ENCODE measurements around the gene EIF3B. TPM values are rescaled to one million over a fixed set of nuclear protein-coding genes. Genes with fewer than 3 reads are reported as not detected.
A peak's percentile ranks its signal among the peaks of the same experiment; 100 is the strongest.

EIF3B gene
- polyA plus RNA-seq, 1 experiment = 92.7 TPM

DNA sequence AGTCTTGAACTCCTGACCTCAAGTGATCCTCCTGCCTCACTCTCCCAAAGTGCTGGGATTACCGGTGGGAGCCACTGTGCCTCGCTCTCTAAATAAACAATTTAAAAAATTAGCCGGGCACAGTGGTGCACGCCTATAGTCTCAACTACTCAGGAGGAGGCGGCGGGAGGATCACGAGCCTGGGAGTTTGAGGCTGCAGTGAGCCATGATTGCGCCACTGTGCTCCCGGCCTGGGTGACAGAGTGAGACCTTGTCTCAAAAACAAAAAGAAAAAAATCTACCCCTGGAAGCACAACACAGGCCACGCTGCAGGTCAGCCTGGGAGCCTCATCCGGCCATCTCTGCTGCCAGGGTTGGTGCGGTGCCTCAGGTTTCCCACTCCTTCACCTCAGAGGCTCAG lies 3.8 kb upstream of the EIF3B start:
- POLR2A ChIA-PET = no interaction called here

DNA sequence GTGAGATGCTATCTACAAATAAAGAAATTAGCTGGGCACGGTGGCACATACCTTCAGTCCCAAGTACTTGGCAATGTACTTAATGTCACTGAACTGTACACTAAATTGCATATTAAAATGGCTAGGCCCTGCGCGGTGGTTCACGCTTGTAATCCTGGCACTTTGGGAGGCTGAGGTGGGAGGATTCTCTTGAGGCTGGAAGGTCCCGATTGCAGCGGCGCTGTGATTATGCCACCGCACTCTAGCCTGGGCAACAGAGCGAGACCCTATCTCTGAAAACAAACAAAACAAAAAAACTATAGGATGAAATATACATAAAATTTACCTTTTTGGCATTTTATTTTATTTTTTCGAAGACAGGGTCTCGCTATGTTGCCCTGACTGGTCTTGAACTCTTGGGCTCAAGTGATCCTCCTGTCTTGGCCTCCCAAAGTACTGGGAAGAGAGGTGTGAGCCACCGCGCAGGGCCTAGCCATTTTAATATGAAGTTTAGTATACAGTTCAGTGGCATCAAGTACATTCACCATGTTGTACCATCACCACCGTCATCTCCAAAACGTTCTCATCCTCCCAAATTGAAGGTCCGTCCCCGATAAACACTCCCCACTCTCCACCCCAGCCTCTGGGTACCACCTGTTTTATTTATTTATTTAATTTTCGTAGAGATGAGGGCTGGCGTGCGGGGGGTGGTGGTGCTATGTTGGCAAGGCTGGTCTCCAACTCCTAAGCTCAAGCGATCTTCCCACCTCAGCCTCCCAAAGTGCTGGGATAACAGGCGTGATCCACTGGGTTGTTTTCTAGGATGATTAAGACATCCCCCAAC lies 1.3 kb upstream of the EIF3B start:
- no peak for DNase-seq (ENCODE audit: low read depth)
- Histone ChIP-seq H3K4me3 (ENCODE audit: low read depth, low read length) (peak overlapping the region; percentile 100), H3K36me3 (ENCODE audit: control insufficient read depth, insufficient read depth, low read length) (no peaks in the 10 kb centered on the region; the same call in 1 of the 2 replicates), H3K27me3 (ENCODE audit: control insufficient read depth, insufficient read depth, low read length) (no peaks in the 10 kb centered on the region)
- ChIA-PET POLR2A (interaction anchor here (0.6 to 0.7 kb wide), 2 partner anchors 34 to 90 kb away, joined by 3 to 6 read pairs; no protein-coding TSS in a partner anchor), CTCF (interaction anchor here (0.6 kb wide), 1 partner anchor 14 kb away, joined by 3 read pairs; no protein-coding TSS in a partner anchor)
- TF ChIP-seq, protein P1, sequence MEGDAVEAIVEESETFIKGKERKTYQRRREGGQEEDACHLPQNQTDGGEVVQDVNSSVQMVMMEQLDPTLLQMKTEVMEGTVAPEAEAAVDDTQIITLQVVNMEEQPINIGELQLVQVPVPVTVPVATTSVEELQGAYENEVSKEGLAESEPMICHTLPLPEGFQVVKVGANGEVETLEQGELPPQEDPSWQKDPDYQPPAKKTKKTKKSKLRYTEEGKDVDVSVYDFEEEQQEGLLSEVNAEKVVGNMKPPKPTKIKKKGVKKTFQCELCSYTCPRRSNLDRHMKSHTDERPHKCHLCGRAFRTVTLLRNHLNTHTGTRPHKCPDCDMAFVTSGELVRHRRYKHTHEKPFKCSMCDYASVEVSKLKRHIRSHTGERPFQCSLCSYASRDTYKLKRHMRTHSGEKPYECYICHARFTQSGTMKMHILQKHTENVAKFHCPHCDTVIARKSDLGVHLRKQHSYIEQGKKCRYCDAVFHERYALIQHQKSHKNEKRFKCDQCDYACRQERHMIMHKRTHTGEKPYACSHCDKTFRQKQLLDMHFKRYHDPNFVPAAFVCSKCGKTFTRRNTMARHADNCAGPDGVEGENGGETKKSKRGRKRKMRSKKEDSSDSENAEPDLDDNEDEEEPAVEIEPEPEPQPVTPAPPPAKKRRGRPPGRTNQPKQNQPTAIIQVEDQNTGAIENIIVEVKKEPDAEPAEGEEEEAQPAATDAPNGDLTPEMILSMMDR (IDR thresholded peaks at IDR 0.05; ENCODE audit: insufficient read depth, low read depth, low read length) = no peak

More for the DNA sequence above, 3.8 kb upstream of the EIF3B start:
- DNase-seq (ENCODE audit: low read depth) = no peak
- H3K4me3 ChIP-seq (ENCODE audit: low read depth, low read length) = no peak overlapping the region
- H3K36me3 ChIP-seq (ENCODE audit: control insufficient read depth, insufficient read depth, low read length) = no peaks in the 10 kb centered on the region
- H3K27me3 ChIP-seq (ENCODE audit: control insufficient read depth, insufficient read depth, low read length) = no peaks in the 10 kb centered on the region
- CTCF ChIA-PET = interaction anchor here (0.7 to 1.4 kb wide), 2 partner anchors 17 to 118 kb away, joined by 3 read pairs; partner anchors contain the start of gene MAD1L1
- TF ChIP-seq, protein P1 (IDR thresholded peaks at IDR 0.05; ENCODE audit: insufficient read depth, low read depth, low read length) = no peak

DNA sequence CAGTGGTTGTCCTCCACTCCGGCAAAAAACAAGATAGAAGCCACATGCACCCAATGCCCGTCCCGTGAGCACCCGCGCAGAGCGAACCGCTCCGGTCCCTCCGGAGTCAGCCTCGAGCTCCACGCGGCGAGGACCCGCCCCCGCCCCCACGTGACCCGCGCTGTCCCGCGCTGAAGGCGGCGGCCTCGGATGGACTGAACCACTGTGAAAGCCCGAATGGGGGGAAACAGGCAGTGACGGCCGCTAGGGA lies 766 bp upstream of the EIF3B start:
- H3K27me3 ChIP-seq (ENCODE audit: control insufficient read depth, insufficient read depth, low read length) = no peaks in the 10 kb centered on the region
- peak; percentile 31 for DNase-seq (ENCODE audit: low read depth)

DNA sequence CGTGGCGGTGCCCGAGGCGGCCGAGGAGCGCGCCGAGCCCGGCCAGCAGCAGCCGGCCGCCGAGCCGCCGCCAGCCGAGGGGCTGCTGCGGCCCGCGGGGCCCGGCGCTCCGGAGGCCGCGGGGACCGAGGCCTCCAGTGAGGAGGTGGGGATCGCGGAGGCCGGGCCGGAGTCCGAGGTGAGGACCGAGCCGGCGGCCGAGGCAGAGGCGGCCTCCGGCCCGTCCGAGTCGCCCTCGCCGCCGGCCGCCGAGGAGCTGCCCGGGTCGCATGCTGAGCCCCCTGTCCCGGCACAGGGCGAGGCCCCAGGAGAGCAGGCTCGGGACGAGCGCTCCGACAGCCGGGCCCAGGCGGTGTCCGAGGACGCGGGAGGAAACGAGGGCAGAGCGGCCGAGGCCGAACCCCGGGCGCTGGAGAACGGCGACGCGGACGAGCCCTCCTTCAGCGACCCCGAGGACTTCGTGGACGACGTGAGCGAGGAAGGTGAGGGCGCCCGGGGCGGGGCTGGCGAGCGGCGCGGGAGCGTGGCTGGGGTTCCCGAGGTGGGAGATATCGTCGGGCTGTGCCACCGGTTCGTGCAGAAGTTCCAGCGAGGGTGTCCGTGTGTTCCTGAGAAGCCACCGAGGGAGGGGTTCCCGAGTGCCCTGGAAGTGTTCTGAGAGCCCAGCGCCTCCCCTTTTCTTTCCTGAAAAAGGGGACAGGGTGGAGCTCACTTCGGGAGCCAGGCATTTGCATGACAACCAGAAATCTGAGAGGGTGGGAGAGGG lies 495 bp downstream of the EIF3B start:
- POLR2A ChIA-PET = no interaction called here
- DNase-seq (ENCODE audit: low read depth) = no peak
- TF ChIP-seq, protein P1 (IDR thresholded peaks at IDR 0.05; ENCODE audit: insufficient read depth, low read depth, low read length) = no peak
- peak overlapping the region; percentile 100 for H3K4me3 ChIP-seq (ENCODE audit: low read depth, low read length)
- CTCF ChIA-PET = interaction anchor here (0.7 to 1.3 kb wide), 2 partner anchors 10 to 114 kb away, joined by 3 read pairs; no protein-coding TSS in a partner anchor
- peaks cover 4% of the 10 kb centered on the region; the same call in 1 of the 2 replicates for H3K36me3 ChIP-seq (ENCODE audit: control insufficient read depth, insufficient read depth, low read length)
- no peaks in the 10 kb centered on the region for H3K27me3 ChIP-seq (ENCODE audit: control insufficient read depth, insufficient read depth, low read length)

More for the DNA sequence above, 766 bp upstream of the EIF3B start:
- CTCF ChIA-PET = no interaction called here
- TF ChIP-seq, protein P1 (IDR thresholded peaks at IDR 0.05; ENCODE audit: insufficient read depth, low read depth, low read length) = no peak
- Histone ChIP-seq H3K4me3 (ENCODE audit: low read depth, low read length) (peak overlapping the region; percentile 100), H3K36me3 (ENCODE audit: control insufficient read depth, insufficient read depth, low read length) (no peaks in the 10 kb centered on the region; the same call in 1 of the 2 replicates)
- POLR2A ChIA-PET = interaction anchor here (0.6 to 0.7 kb wide), 2 partner anchors 33 to 91 kb away, joined by 3 to 6 read pairs; no protein-coding TSS in a partner anchor

DNA sequence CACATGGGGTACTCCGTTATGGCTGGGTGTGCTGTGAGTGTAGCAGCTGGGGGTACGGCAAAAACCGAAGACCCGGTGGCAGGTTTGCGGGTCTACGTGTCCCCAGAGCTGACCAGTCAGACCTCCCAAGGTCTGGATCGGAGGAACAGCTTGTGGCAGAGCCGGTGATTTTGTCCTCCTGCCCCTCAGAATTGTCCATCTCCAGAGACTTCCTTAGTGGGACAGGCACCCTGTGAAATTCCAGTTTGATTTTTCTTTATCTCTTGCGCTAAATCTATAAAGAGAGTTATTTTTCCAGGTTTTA lies 1.0 kb downstream of the EIF3B start:
- Histone ChIP-seq H3K27me3 (ENCODE audit: control insufficient read depth, insufficient read depth, low read length) (no peaks in the 10 kb centered on the region), H3K4me3 (ENCODE audit: low read depth, low read length) (peak overlapping the region; percentile 100), H3K36me3 (ENCODE audit: control insufficient read depth, insufficient read depth, low read length) (peaks cover 4% of the 10 kb centered on the region; the same call in 1 of the 2 replicates)
- ChIA-PET CTCF (interaction anchor here (0.7 to 1.3 kb wide), 2 partner anchors 9 to 113 kb away, joined by 3 read pairs; no protein-coding TSS in a partner anchor), POLR2A (no interaction called here)
- DNase-seq (ENCODE audit: low read depth) = no peak
- TF ChIP-seq, protein P1 (IDR thresholded peaks at IDR 0.05; ENCODE audit: insufficient read depth, low read depth, low read length) = no peak
